GM23248 (cell line): ENCODE results near the gene TRIM28. TPM values are rescaled to one million over a fixed set of nuclear protein-coding genes. Genes with fewer than 3 reads are reported as not detected.

ENCODE experiments used
- DNase-seq: peaks from one replicate; pipeline ENCODE4 v3.0.0-alpha.2; 2015
- H2AFZ ChIP-seq: fragments of 200-600 bp; sonication (generic); 2 replicates; pipeline ENCODE4 v1.6.1; 2016; ENCODE audit warnings: antibody characterized with exemption
- H3F3A ChIP-seq: fragments of 200-600 bp; sonication (generic); 2 replicates; pipeline ENCODE4 v1.6.1; 2016; ENCODE audit warnings: mild to moderate bottlenecking, antibody characterized with exemption, mixed run types; ENCODE audit not compliant: insufficient read depth
- H3K27ac ChIP-seq: fragments of 200-600 bp; sonication (generic); 2 replicates; pipeline ENCODE4 v1.5.1; 2016; ENCODE audit warnings: mild to moderate bottlenecking
- H3K27me3 ChIP-seq: fragments of 200-600 bp; sonication (generic); replicated peaks from 2 replicates; pipeline ENCODE4 v1.6.1; 2016; ENCODE audit warnings: mild to moderate bottlenecking; ENCODE audit not compliant: insufficient read depth
- H3K36me3 ChIP-seq: fragments of 200-600 bp; sonication (generic); 2 replicates; pipeline ENCODE4 v1.6.1; 2016; ENCODE audit warnings: low read depth, mild to moderate bottlenecking
- H3K4me1 ChIP-seq: fragments of 200-600 bp; sonication (generic); 2 replicates; pipeline ENCODE4 v1.6.1; 2016; ENCODE audit warnings: mild to moderate bottlenecking; ENCODE audit not compliant: insufficient read depth
- H3K4me2 ChIP-seq: fragments of 200-600 bp; sonication (generic); one replicate; pipeline ENCODE4 v1.6.1; 2016; ENCODE audit warnings: mild to moderate bottlenecking; ENCODE audit not compliant: unreplicated experiment
- H3K4me3 ChIP-seq: fragments of 200-600 bp; sonication (generic); 2 replicates; pipeline ENCODE4 v1.5.1; 2016; ENCODE audit warnings: mild to moderate bottlenecking
- H3K79me2 ChIP-seq: fragments of 200-600 bp; sonication (generic); 2 replicates; pipeline ENCODE4 v1.6.1; 2016; ENCODE audit warnings: mild to moderate bottlenecking; ENCODE audit not compliant: insufficient read depth
- H3K9ac ChIP-seq: fragments of 200-600 bp; sonication (generic); 2 replicates; pipeline ENCODE4 v1.6.1; 2016; ENCODE audit warnings: mild to moderate bottlenecking
- H3K9me2 ChIP-seq: fragments of 200-600 bp; sonication (generic); 2 replicates; pipeline ENCODE4 v1.6.1; 2016; ENCODE audit warnings: mixed run types, mild to moderate bottlenecking, moderate library complexity; ENCODE audit not compliant: insufficient read depth
- H3K9me3 ChIP-seq: fragments of 200-600 bp; sonication (generic); one replicate; pipeline ENCODE4 v1.6.1; 2017; ENCODE audit warnings: low read depth
- H4K20me1 ChIP-seq: fragments of 200-600 bp; sonication (generic); 2 replicates; pipeline ENCODE4 v1.6.0; 2016; ENCODE audit not compliant: insufficient read depth
- EZH2 ChIP-seq: fragments of 200-600 bp; sonication (generic); IDR thresholded peaks from 2 replicates; pipeline ENCODE4 v1.6.1; 2018; ENCODE audit warnings: antibody characterized with exemption, mild to moderate bottlenecking; ENCODE audit not compliant: insufficient read depth, poor library complexity, severe bottlenecking
- EZH2phosphoT487 ChIP-seq: fragments of 200-600 bp; sonication (generic); IDR thresholded peaks from 2 replicates; pipeline ENCODE4 v1.6.1; 2018; ENCODE audit warnings: antibody characterized with exemption, moderate library complexity, mild to moderate bottlenecking, low read depth; ENCODE audit not compliant: insufficient read depth
- WGBS, 2 experiments: methylation state at CpG; one replicate each; pipeline ENCODE4 v1.1.6; 2015 to 2017; ENCODE audit warnings: low lambda C conversion rate in 2 of 2, low coverage in 1 of 2; ENCODE audit errors: missing lambda C conversion rate in 2 of 2; 5-methylcytosine and 5-hydroxymethylcytosine counted together
- in situ Hi-C: fragments of 300-500 bp; cut with MboI; formaldehyde crosslinking; loops from 2 replicates; pipeline ENCODE4 v1.15.0; 2020
- polyA plus RNA-seq: library from polyadenylated mRNA; unstranded; fragments of >200 nt; fragmentation: Nextera tagmentation; extraction: Ambion mirVana; gene quantifications from 2 replicates; pipeline ENCODE4 v1.2.1, GENCODE V29; 2016
- total RNA-seq: library from RNA; depleted of rRNA; stranded (reverse); fragments of >200 nt; shearing (Covaris generic); gene quantifications from 2 replicates; pipeline ENCODE4 v1.2.3, GENCODE V29; 2014

TRIM28 gene
- total and polyA plus RNA-seq, 2 experiments from 2014 or later = 61.5 to 319 TPM

GRCh38 chr19:58519087-58519354 lies 24.8 kb upstream of the TRIM28 start:
- H3K4me2 ChIP-seq = peak overlapping the region; percentile 95
- no peaks in the 10 kb centered on the region for H4K20me1 ChIP-seq
- peaks cover 12% of the 10 kb centered on the region for H3K4me1 ChIP-seq
- peak overlapping the region; percentile 89 for H3K27ac ChIP-seq
- no peak for TF ChIP-seq EZH2phosphoT487
- WGBS, 2 experiments = 0% methylated on average over 14 of the region's 14 CpGs
- no peaks in the 10 kb centered on the region for H3K27me3 ChIP-seq
- peaks cover 5% of the 10 kb centered on the region; the same call in 1 of the 2 replicates for H3K36me3 ChIP-seq
- H3K79me2 ChIP-seq = peaks cover 46% of the 10 kb centered on the region
- no peaks in the 10 kb centered on the region for H3K9me3 ChIP-seq
- no peaks in the 10 kb centered on the region for H3K9me2 ChIP-seq
- H3K9ac ChIP-seq = peak overlapping the region; percentile 97
- peak overlapping the region; percentile 85 for H2AFZ ChIP-seq
- peaks cover 18% of the 10 kb centered on the region; the same call in 1 of the 2 replicates for H3F3A ChIP-seq
- peak overlapping the region; percentile 94 for H3K4me3 ChIP-seq
- in situ Hi-C loops = no loop called here
- DNase-seq = peak; percentile 91

DNA sequence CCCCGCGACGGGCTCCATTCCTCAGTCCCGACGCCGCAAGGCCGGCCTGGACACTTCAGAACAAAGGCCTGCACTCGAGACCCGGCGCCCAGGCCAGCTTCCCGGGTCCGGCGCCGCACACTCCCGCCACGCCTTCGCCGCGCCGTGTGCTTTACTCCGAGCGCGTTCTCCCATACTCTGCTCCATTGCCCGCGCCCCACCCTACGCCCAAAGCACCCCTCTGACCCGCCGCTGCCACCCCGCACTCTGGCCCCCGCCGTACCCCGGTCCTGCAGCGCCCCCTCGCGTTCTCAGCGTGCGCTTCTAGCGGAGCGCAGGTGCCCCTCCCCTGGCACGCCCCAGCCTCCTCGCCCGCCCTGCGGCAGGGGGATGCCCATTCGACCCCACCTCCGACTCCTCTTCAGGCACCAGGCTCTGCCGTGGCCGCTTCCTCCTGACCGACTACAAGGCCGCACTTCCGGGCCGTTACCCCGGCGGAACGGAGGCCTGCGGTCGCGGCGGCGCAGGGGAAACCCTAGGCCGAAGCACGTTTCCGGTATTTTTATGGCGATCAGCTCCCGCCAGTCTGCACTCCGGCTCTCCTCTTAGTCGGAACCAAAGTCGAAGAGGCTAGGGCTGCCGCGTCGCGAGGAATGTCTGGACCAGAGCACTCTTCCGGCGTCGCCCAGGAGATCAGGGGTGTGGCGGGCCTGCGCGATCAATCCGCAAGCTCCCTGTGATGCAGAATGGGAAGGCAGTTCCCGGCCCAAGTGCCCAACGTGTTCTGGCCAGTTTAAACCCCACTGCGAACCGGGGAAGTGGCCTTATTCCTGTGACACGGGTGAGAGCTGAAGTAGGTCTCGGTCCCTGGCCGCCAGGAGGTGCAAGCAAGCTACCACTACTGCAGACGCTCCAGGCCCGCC lies 24.3 kb upstream of the TRIM28 start, which contains the start of gene ZBTB45:
ZBTB45 (minus strand) TSS at position 456 of the 902 bp plus-strand sequence. CDS start 2,137 bp downstream, outside the sequence.
- H3K27me3 ChIP-seq = no peaks in the 10 kb centered on the region
- peaks cover 12% of the 10 kb centered on the region for H3K4me1 ChIP-seq
- H2AFZ ChIP-seq = peak within 1 kb of the TSS; percentile 85
- WGBS, 2 experiments = 1% methylated on average over 50 to 85 of the region's 87 CpGs
- H3K9me3 ChIP-seq = no peaks in the 10 kb centered on the region
- peak; percentile 98 for DNase-seq
- peaks cover 43% of the 10 kb centered on the region for H3K79me2 ChIP-seq
- in situ Hi-C loops = no loop called here
- H3F3A ChIP-seq = peaks cover 18% of the 10 kb centered on the region; the same call in 1 of the 2 replicates
- H3K27ac ChIP-seq = peak within 1 kb of the TSS; percentile 89
- H3K9ac ChIP-seq = peak within 1 kb of the TSS; percentile 97
- H3K4me2 ChIP-seq = peak within 1 kb of the TSS; percentile 95
- H3K9me2 ChIP-seq = no peaks in the 10 kb centered on the region
- peaks cover 5% of the 10 kb centered on the region; the same call in 1 of the 2 replicates for H3K36me3 ChIP-seq
- TF ChIP-seq EZH2phosphoT487 = no peak
- no peak for TF ChIP-seq EZH2
- peak within 1 kb of the TSS; percentile 94 for H3K4me3 ChIP-seq
- H4K20me1 ChIP-seq = no peaks in the 10 kb centered on the region

DNA sequence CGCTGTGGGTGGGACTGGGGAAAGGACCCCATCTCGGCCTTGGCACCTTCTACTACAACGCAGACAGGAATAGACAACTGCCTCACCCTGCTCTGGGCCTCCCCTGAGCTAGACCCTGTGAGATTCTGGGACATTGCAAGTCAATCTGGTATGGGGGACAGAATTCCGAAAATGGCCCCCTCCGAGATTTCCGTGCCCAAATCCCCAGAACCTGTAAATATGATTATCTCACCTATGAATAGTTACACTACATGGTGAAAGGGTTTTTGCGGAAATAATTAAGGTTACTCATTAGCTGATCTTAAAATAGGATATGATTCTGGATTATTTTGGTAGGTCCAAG lies 23.6 kb upstream of the TRIM28 start:
- peaks cover 5% of the 10 kb centered on the region; the same call in 1 of the 2 replicates for H3K36me3 ChIP-seq
- peak overlapping the region; percentile 85 for H2AFZ ChIP-seq
- TF ChIP-seq EZH2 (no peak), EZH2phosphoT487 (no peak)
- H3K79me2 ChIP-seq = peaks cover 36% of the 10 kb centered on the region
- in situ Hi-C loops = no loop called here
- peak overlapping the region; percentile 94 for H3K4me3 ChIP-seq
- H3K9ac ChIP-seq = peak overlapping the region; percentile 97
- H3K4me1 ChIP-seq = peaks cover 12% of the 10 kb centered on the region
- DNase-seq = no peak
- peak overlapping the region; percentile 89 for H3K27ac ChIP-seq
- no peaks in the 10 kb centered on the region for H4K20me1 ChIP-seq
- no peaks in the 10 kb centered on the region for H3K9me3 ChIP-seq
- H3K27me3 ChIP-seq = no peaks in the 10 kb centered on the region
- no peaks in the 10 kb centered on the region for H3K9me2 ChIP-seq
- peak overlapping the region; percentile 95 for H3K4me2 ChIP-seq
- peaks cover 18% of the 10 kb centered on the region; the same call in 1 of the 2 replicates for H3F3A ChIP-seq
- 1 to 2% methylated on average over 7 of the region's 7 CpGs for WGBS, 2 experiments

- Histone ChIP-seq H3F3A (peaks cover 18% of the 10 kb centered on the region; the same call in 1 of the 2 replicates), H2AFZ (no peak overlapping the region), H3K4me1 (peaks cover 12% of the 10 kb centered on the region), H3K36me3 (no peaks in the 10 kb centered on the region), H3K27ac (no peak overlapping the region), H3K9me2 (no peaks in the 10 kb centered on the region), H4K20me1 (no peaks in the 10 kb centered on the region), H3K4me3 (no peak overlapping the region), H3K27me3 (no peaks in the 10 kb centered on the region), H3K9ac (no peak overlapping the region), H3K79me2 (peaks cover 22% of the 10 kb centered on the region), H3K9me3 (no peaks in the 10 kb centered on the region), H3K4me2 (no peak overlapping the region)
- WGBS, 2 experiments = 70 to 74% methylated on average over 4 of the region's 4 CpGs
- TF ChIP-seq EZH2 (no peak), EZH2phosphoT487 (no peak)
- in situ Hi-C loops = no loop called here
- DNase-seq = no peak
Observed at GRCh38 chr19:58521651-58522050, 22.2 kb upstream of the TRIM28 start.
